K562 (cell line): ENCODE data around the gene PDZD2. TPM values are rescaled to one million over a fixed set of nuclear protein-coding genes. Genes with fewer than 3 reads are reported as not detected.

Source experiments
- ATAC-seq: fragments of 200-7000 bp; cut with Tn5 transposase; 3 replicates; pipeline ENCODE4 v1.9.1; 2020; ENCODE audit warnings: moderate library complexity
- BruUV-seq: library from RNA; stranded (reverse); fragments of 400-500 nt; replicated peaks from 2 replicates; lab custom pipeline; 2021; lab: Mats Ljungman, UMichigan
- CTCF ChIA-PET: fragments of 300-600 bp; formaldehyde crosslinking; extraction: SDS; loops from one replicate; lab custom pipeline; 2021; ENCODE audit warnings: low intra/inter-chr PET ratio; lab: Yijun Ruan, JAX
- POLR2A ChIA-PET: fragments of 300-600, 350-650 bp; sonication (Branson Sonifier 250); formaldehyde crosslinking; extraction: SDS; loops from one replicate; lab custom pipeline; 2021; ENCODE audit warnings: antibody characterized with exemption, inconsistent platforms; lab: Yijun Ruan, JAX
- DNase-seq, 4 experiments: peaks; one replicate each; pipeline versions ENCODE4 v3.0.0 to v3.0.0-alpha.2; 2011 to 2018; ENCODE audit warnings: low spot score in 3 of 4, mixed read lengths in 3 of 4; ENCODE audit errors: extremely low read depth in 1 of 4
- FAIRE-seq: peaks from 2 replicates; lab custom pipeline; 2011; peaks lifted over from hg19 to GRCh38; lab: Jason Lieb, UNC
- H2AFZ ChIP-seq: 2 replicates; pipeline ENCODE4 v1.6.0; 2011; ENCODE audit warnings: low read depth, low read length, control low read depth, inconsistent platforms
- H3K27ac ChIP-seq: fragments of 200-600 bp; 3 replicates; pipeline ENCODE4 v1.8.0; 2011; ENCODE audit warnings: low read depth, mild to moderate bottlenecking, control low read depth, inconsistent platforms, low read length, moderate library complexity, mixed read lengths; ENCODE audit errors: extremely low read depth
- H3K27me3 ChIP-seq, 2 experiments: fragments of 300-600 bp in 1 of 2; 2 replicates in 1 of 2; 3 replicates in 1 of 2; pipeline versions ENCODE4 v1.6.0 to v1.8.0; 2011; ENCODE audit warnings: inconsistent platforms in 2 of 2, low read length in 2 of 2, mild to moderate bottlenecking in 1 of 2, mixed read lengths in 1 of 2, moderate library complexity in 1 of 2; ENCODE audit not compliant: control insufficient read depth in 2 of 2, insufficient read depth in 2 of 2
- H3K36me3 ChIP-seq: fragments of 300-600 bp; 3 replicates; pipeline ENCODE4 v1.8.0; 2011; ENCODE audit warnings: mild to moderate bottlenecking, low read length, inconsistent platforms; ENCODE audit not compliant: control insufficient read depth, insufficient read depth
- H3K4me1 ChIP-seq, 2 experiments: fragments of 200-600 bp in 1 of 2; replicated peaks in 1 of 2; 2 replicates in 1 of 2; 3 replicates in 1 of 2; pipeline versions ENCODE4 v1.5.1 to v1.8.0; 2011; ENCODE audit warnings: inconsistent platforms in 2 of 2, low read length in 2 of 2, mild to moderate bottlenecking in 1 of 2, mixed read lengths in 1 of 2, moderate library complexity in 1 of 2; ENCODE audit not compliant: control insufficient read depth in 2 of 2, insufficient read depth in 2 of 2
- H3K4me2 ChIP-seq: 2 replicates; pipeline ENCODE4 v1.6.1; 2011; ENCODE audit warnings: low read length, control low read depth, inconsistent platforms, mixed read lengths; ENCODE audit not compliant: insufficient read depth
- H3K4me3 ChIP-seq: fragments of 200-600 bp; sonication (generic), shearing (Covaris generic); 2 replicates; pipeline ENCODE4 v1.5.1; 2016; ENCODE audit warnings: control low read depth, inconsistent platforms
- H3K79me2 ChIP-seq: fragments of 200-600 bp; 3 replicates; pipeline ENCODE4 v1.8.0; 2011; ENCODE audit warnings: low read length, inconsistent platforms; ENCODE audit not compliant: control insufficient read depth, insufficient read depth
- H3K9ac ChIP-seq, 2 experiments: 2 replicates each; pipeline versions ENCODE4 v1.6.0 to v1.6.1; 2011; ENCODE audit warnings: low read depth in 2 of 2, low read length in 2 of 2, control low read depth in 1 of 2, inconsistent platforms in 1 of 2, mild to moderate bottlenecking in 1 of 2, mixed read lengths in 1 of 2; ENCODE audit not compliant: insufficient read depth in 1 of 2
- H3K9me1 ChIP-seq: one replicate; pipeline ENCODE4 v1.6.0; 2011; ENCODE audit warnings: inconsistent platforms, mild to moderate bottlenecking, low read length, moderate library complexity; ENCODE audit not compliant: control insufficient read depth, insufficient read depth
- H3K9me3 ChIP-seq: replicated peaks from 2 replicates; pipeline ENCODE4 v1.5.1; 2011; ENCODE audit warnings: low read depth, low read length, inconsistent platforms; ENCODE audit not compliant: control insufficient read depth, insufficient read depth
- H4K20me1 ChIP-seq: replicated peaks from 2 replicates; pipeline ENCODE4 v1.6.1; 2011; ENCODE audit warnings: low read length, inconsistent platforms, mixed read lengths; ENCODE audit not compliant: control insufficient read depth, insufficient read depth
- ADNP ChIP-seq: fragments of 200-800 bp; sonication (Bioruptor generic); IDR thresholded peaks from 2 replicates; pipeline ENCODE4 v1.6.1; 2016; ENCODE audit warnings: missing genetic modification characterization, missing compliant biosample characterization
- CBFA2T2 ChIP-seq: fragments of 450-650 bp; conservative IDR thresholded peaks from 2 replicates; pipeline ENCODE4 v1.6.1; 2017; ENCODE audit warnings: mild to moderate bottlenecking
- ETS2 ChIP-seq: IDR thresholded peaks from 2 replicates; pipeline ENCODE4 v1.6.1; 2016; ENCODE audit warnings: borderline replicate concordance, missing genetic modification characterization, mild to moderate bottlenecking, moderate library complexity, missing compliant biosample characterization; ENCODE audit not compliant: poor library complexity, severe bottlenecking
- SRF ChIP-seq, 2 experiments: fragments of 250-450, 450-650 bp in 1 of 2; sonication (Bioruptor Pico) in 1 of 2; sonication (generic) in 1 of 2; formaldehyde crosslinking; IDR thresholded peaks; 2 replicates each; pipeline versions ENCODE4 v1.5.0 to v1.5.1; 2020 to 2022; ENCODE audit warnings: mild to moderate bottlenecking in 1 of 2, missing genetic modification reagents in 1 of 2
- U2AF1 ChIP-seq: fragments of 200-400 bp; formaldehyde crosslinking; optimal IDR thresholded peaks from 2 replicates; pipeline ENCODE3; 2017; ENCODE audit warnings: mild to moderate bottlenecking, low read depth, low read length, moderate library complexity
- ZBED1 ChIP-seq: IDR thresholded peaks from 2 replicates; pipeline ENCODE4 v1.6.1; 2014
- ZNF263 ChIP-seq: sonication (generic); formaldehyde crosslinking; IDR thresholded peaks from 2 replicates; pipeline ENCODE4 v1.8.0; 2022; ENCODE audit warnings: mild to moderate bottlenecking, missing genetic modification reagents, borderline replicate concordance
- ZNF324 ChIP-seq: fragments of 250-450 bp; sonication (Bioruptor Pico); IDR thresholded peaks from 2 replicates; pipeline ENCODE4 v1.4.0; 2020; ENCODE audit warnings: mild to moderate bottlenecking
- in situ Hi-C: fragments of 300-500 bp; cut with MboI; formaldehyde crosslinking; loops from 4 replicates; pipeline ENCODE4 v1.15.0; 2018; ENCODE audit warnings: inconsistent platforms, mixed read lengths
- intact Hi-C: fragments of 100-400 bp; cut with micrococcal nuclease; formaldehyde crosslinking; loops from 2 replicates; pipeline ENCODE4 v1.14.2; 2022
- polyA plus RNA-seq, 8 experiments: library from polyadenylated mRNA; depleted of rRNA in 4 of 8; stranded (reverse) in 5 of 8; unstranded in 3 of 8; fragments of >200 nt; fragmentation: Nextera tagmentation in 2 of 8; fragmentation: Illumina TruSeq in 1 of 8; extraction: Ambion mirVana in 2 of 8; extraction: Trizol in 1 of 8; gene quantifications; 2 replicates each; pipeline versions ENCODE4 v1.2.1 to v1.2.3, GENCODE V29; 2011 to 2014; ENCODE audit warnings: inconsistent platforms in 1 of 8, missing spikeins in 1 of 8
- total RNA-seq, 7 experiments: library from RNA; depleted of rRNA in 6 of 7; stranded (reverse); fragments of >200 nt in 6 of 7; fragmentation: Illumina TruSeq in 2 of 7; extraction: Trizol in 2 of 7; gene quantifications; 2 replicates each; pipeline versions ENCODE4 v1.2.1 to v1.2.3, GENCODE V29; 2011 to 2021; ENCODE audit warnings: low replicate concordance in 1 of 7
- TF ChIP-seq, protein P1 (sequence below): IDR thresholded peaks from 2 replicates; pipeline ENCODE4 v1.6.1; 2014; ENCODE audit warnings: antibody characterized with exemption

PDZD2 gene
- total and polyA plus RNA-seq, 9 of the 15 experiments (the other 6 are each of a cell fraction or from before 2014, with no cell fraction given): 0.02 to 0.08 (median 0.04) TPM; not detected in 6

DNA sequence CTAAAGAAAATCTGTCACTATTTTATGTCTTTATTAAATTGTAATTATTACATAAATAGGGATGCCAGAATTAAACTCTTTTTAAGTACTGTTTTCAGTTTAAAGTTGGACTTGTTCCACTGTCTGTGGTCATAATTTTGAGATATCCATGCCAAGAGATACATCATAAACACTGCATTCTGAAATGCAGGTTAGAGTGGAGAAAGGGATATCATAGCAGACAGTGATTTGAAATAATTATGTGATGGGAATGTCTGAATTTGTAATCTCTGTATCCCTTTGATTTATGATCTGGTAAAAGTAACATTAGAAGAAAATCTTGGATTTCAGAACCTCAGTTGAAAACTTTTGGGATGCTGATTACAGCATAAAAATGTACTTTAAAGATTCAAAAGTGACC is 313.1 kb downstream of the PDZD2 start:
- intact Hi-C loops (no loop called here), in situ Hi-C loops (no loop called here)
- H3K4me2 ChIP-seq: no peak overlapping the region
- ChIA-PET CTCF (no interaction called here), POLR2A (no interaction called here)
- H3K79me2 ChIP-seq: no peaks in the 10 kb centered on the region
- no peak for FAIRE-seq
- TF ChIP-seq ZNF324 (CRISPR knock-in tag): no peak
- TF ChIP-seq CBFA2T2: no peak
- TF ChIP-seq SRF (CRISPR knock-in tag; IDR thresholded peaks at IDR 0.05): no peak
- TF ChIP-seq ETS2 (tag): no peak
- TF ChIP-seq ZNF263 (CRISPR knock-in tag): no peak
- TF ChIP-seq ZBED1: no peak
- TF ChIP-seq, protein P1, sequence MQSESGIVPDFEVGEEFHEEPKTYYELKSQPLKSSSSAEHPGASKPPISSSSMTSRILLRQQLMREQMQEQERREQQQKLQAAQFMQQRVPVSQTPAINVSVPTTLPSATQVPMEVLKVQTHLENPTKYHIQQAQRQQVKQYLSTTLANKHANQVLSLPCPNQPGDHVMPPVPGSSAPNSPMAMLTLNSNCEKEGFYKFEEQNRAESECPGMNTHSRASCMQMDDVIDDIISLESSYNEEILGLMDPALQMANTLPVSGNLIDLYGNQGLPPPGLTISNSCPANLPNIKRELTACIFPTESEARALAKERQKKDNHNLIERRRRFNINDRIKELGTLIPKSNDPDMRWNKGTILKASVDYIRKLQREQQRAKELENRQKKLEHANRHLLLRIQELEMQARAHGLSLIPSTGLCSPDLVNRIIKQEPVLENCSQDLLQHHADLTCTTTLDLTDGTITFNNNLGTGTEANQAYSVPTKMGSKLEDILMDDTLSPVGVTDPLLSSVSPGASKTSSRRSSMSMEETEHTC: no peak
- TF ChIP-seq U2AF1: no peak
- TF ChIP-seq ADNP (tag): no peak
- BruUV-seq: no TSS peak
- no peak for ATAC-seq
- H3K27me3 ChIP-seq: peaks cover 7 to 12% of the 10 kb centered on the region in 2 experiments; a peak in 2 of 5 replicates
- no peaks in the 10 kb centered on the region for H4K20me1 ChIP-seq
- no peak overlapping the region for H2AFZ ChIP-seq
- no peak overlapping the region for H3K4me3 ChIP-seq
- H3K9ac ChIP-seq: no peak overlapping the region
- H3K36me3 ChIP-seq: no peaks in the 10 kb centered on the region
- no peaks in the 10 kb centered on the region for H3K4me1 ChIP-seq
- H3K9me3 ChIP-seq: no peaks in the 10 kb centered on the region
- DNase-seq: no peak
- H3K9me1 ChIP-seq: no peaks in the 10 kb centered on the region
- H3K27ac ChIP-seq: no peak overlapping the region
